ENCODE data around the gene COQ9. TPM values are rescaled to one million over a fixed set of nuclear protein-coding genes. Genes with fewer than 3 reads are reported as not detected.
A peak's percentile ranks its signal among the peaks of the same experiment; 100 is the strongest.

COQ9 gene
- total RNA-seq, 1 experiment from 2014 or later, result 62.7 TPM

- 0 out of 2 replicates have a peak, but pooled peaks have one; percentile 25 for ATAC-seq
- no peak overlapping the region for H3K4me2 ChIP-seq (ENCODE audit: low read length)
- no peak overlapping the region for H3K4me3 ChIP-seq (replicated peaks in 1 of 2; ENCODE audit: low read depth in 1 of 2, low read length in 2 of 2)
- intact Hi-C loops (cut with micrococcal nuclease), result no loop called here
- CTCF ChIA-PET, result interaction anchor here (1.3 kb wide), 1 partner anchor 9 kb away, joined by 5 read pairs; no protein-coding TSS in a partner anchor
- peaks cover 5% of the 10 kb centered on the region; the same call in 1 of the 2 replicates for H3K27me3 ChIP-seq (ENCODE audit: insufficient read depth, low read length)
- POLR2A ChIA-PET, result no interaction called here
- no peaks in the 10 kb centered on the region for H3K9me2 ChIP-seq (ENCODE audit: insufficient read depth)
- no peak overlapping the region for H2AFZ ChIP-seq (ENCODE audit: low read depth, low read length, poor library complexity, severe bottlenecking)
- no peak for DNase-seq (ENCODE audit: low read depth, low spot score)
- H3K9ac ChIP-seq (ENCODE audit: low read length), result no peak overlapping the region
- no peaks in the 10 kb centered on the region for H4K20me1 ChIP-seq (ENCODE audit: insufficient read depth)
- TF ChIP-seq CBX3 (IDR thresholded peaks at IDR 0.05; ENCODE audit: low read depth) (no peak), JUND (IDR thresholded peaks at IDR 0.05) (no peak), ZNF274 (IDR thresholded peaks at IDR 0.05; ENCODE audit: low read depth, low read length) (no peak), EZH2phosphoT487 (IDR thresholded peaks at IDR 0.05; ENCODE audit: borderline replicate concordance) (no peak), EZH2 (IDR thresholded peaks at IDR 0.05) (no peak), REST (IDR thresholded peaks at IDR 0.05; ENCODE audit: low read depth) (no peak), SIN3A (IDR thresholded peaks at IDR 0.05; ENCODE audit: low read depth) (no peak), CEBPB (IDR thresholded peaks at IDR 0.05; ENCODE audit: low read depth) (no peak), RAD21 (IDR thresholded peaks at IDR 0.05; ENCODE audit: low read depth) (no peak), CTCF (IDR thresholded peaks at IDR 0.05 in 2 of 3, conservative IDR thresholded peaks at IDR 0.05 in 1 of 3; ENCODE audit: borderline replicate concordance in 1 of 3, insufficient read depth in 1 of 3, low read depth in 2 of 3, low read length in 2 of 3) (no peak), YY1 (IDR thresholded peaks at IDR 0.05; ENCODE audit: extremely low read depth, insufficient replicate concordance, low read depth, low read length) (no peak), SP1 (IDR thresholded peaks at IDR 0.05; ENCODE audit: low read depth) (no peak), POLR2A (IDR thresholded peaks at IDR 0.05; ENCODE audit: borderline replicate concordance, extremely low read depth, insufficient read depth, insufficient read length) (no peak), POLR2AphosphoS5 (IDR thresholded peaks at IDR 0.05; ENCODE audit: low read depth, low read length) (no peak), ZBTB33 (IDR thresholded peaks at IDR 0.05; ENCODE audit: extremely low read depth, insufficient replicate concordance, low read length) (no peak), SRF (IDR thresholded peaks at IDR 0.05; ENCODE audit: low read depth) (no peak), ELF1 (IDR thresholded peaks at IDR 0.05; ENCODE audit: borderline replicate concordance, low read depth) (no peak)
- TF ChIP-seq, protein P1, sequence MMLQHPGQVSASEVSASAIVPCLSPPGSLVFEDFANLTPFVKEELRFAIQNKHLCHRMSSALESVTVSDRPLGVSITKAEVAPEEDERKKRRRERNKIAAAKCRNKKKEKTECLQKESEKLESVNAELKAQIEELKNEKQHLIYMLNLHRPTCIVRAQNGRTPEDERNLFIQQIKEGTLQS (IDR thresholded peaks at IDR 0.05), result no peak
- no peaks in the 10 kb centered on the region for H3K9me3 ChIP-seq (ENCODE audit: control insufficient read depth in 1 of 2, insufficient read depth in 1 of 2, low read depth in 1 of 2, low read length in 2 of 2)
- no peak overlapping the region for H3K27ac ChIP-seq (ENCODE audit: low read depth, low read length)
- no peaks in the 10 kb centered on the region for H3K4me1 ChIP-seq (ENCODE audit: control insufficient read depth in 1 of 2, insufficient read depth in 2 of 2, low read length in 2 of 2)
- H3K79me2 ChIP-seq (ENCODE audit: insufficient read depth, low read length), result no peaks in the 10 kb centered on the region
- H3K36me3 ChIP-seq (ENCODE audit: control insufficient read depth in 1 of 2, insufficient read depth in 2 of 2, low read length in 2 of 2), result no peaks in the 10 kb centered on the region
- RAD21 ChIA-PET (ENCODE audit: low non-redundant PET in 1 of 2, low total read pairs in 2 of 2, uncharacterized antibody in 2 of 2, unreplicated experiment in 2 of 2), result no interaction called here
- no TSS peak for BruUV-seq (replicated peaks)
These were observed 37.2 kb upstream of the COQ9 start for GRCh38 chr16:57409870-57410587.
